IMR-90 (cell line): Measurements from ENCODE around the gene LRSAM1. TPM values are rescaled to one million over a fixed set of nuclear protein-coding genes. Genes with fewer than 3 reads are reported as not detected.

Source experiments
- ATAC-seq: fragments of 200-7000 bp; cut with Tn5 transposase; 2 replicates; pipeline ENCODE4 v1.9.1; 2020; ENCODE audit warnings: low read depth, mild to moderate bottlenecking, moderate library complexity
- BruUV-seq: library from RNA; stranded (reverse); fragments of 400-500 nt; replicated peaks from 2 replicates; lab custom pipeline; 2021; lab: Mats Ljungman, UMichigan
- CTCF ChIA-PET: fragments of 300-600 bp; formaldehyde crosslinking; extraction: SDS; loops from one replicate; lab custom pipeline; 2021; ENCODE audit warnings: antibody characterized with exemption; lab: Yijun Ruan, JAX
- POLR2A ChIA-PET: fragments of 300-600 bp; sonication (Branson Sonifier 250); formaldehyde crosslinking; loops from one replicate; lab custom pipeline; 2022; ENCODE audit warnings: antibody characterized with exemption; ENCODE audit not compliant: unreplicated experiment; lab: Charles Lee
- DNase-seq: peaks from one replicate; pipeline ENCODE4 v3.0.0; 2013
- H2AFZ ChIP-seq: replicated peaks from 2 replicates; pipeline ENCODE3; 2013; ENCODE audit warnings: low read length, mild to moderate bottlenecking; ENCODE audit not compliant: poor library complexity
- H2AK5ac ChIP-seq: 2 replicates; pipeline ENCODE4 v1.6.1; 2013; ENCODE audit warnings: low read depth, low read length, inconsistent platforms
- H2AK9ac ChIP-seq: replicated peaks from 2 replicates; pipeline ENCODE3; 2013; ENCODE audit warnings: mild to moderate bottlenecking, low read depth, low read length, moderate library complexity; ENCODE audit not compliant: poor library complexity
- H2BK120ac ChIP-seq: 2 replicates; pipeline ENCODE4 v1.6.1; 2013; ENCODE audit warnings: low read depth, low read length, inconsistent platforms
- H2BK15ac ChIP-seq: 3 replicates; pipeline ENCODE4 v1.6.1; 2013; ENCODE audit warnings: low read depth, low read length, inconsistent platforms
- H2BK20ac ChIP-seq: 2 replicates; pipeline ENCODE4 v1.6.1; 2013; ENCODE audit warnings: low read depth, mild to moderate bottlenecking, inconsistent platforms, low read length, moderate library complexity
- H2BK5ac ChIP-seq: 2 replicates; pipeline ENCODE4 v1.6.1; 2013; ENCODE audit warnings: mild to moderate bottlenecking, low read depth, low read length, inconsistent platforms; ENCODE audit not compliant: poor library complexity, severe bottlenecking
- H3K14ac ChIP-seq: replicated peaks from 2 replicates; pipeline ENCODE4 v1.6.1; 2013; ENCODE audit warnings: low read depth, low read length, inconsistent platforms
- H3K18ac ChIP-seq: 2 replicates; pipeline ENCODE4 v1.6.1; 2013; ENCODE audit warnings: low read depth, low read length, control low read depth
- H3K23ac ChIP-seq: 2 replicates; pipeline ENCODE4 v1.6.1; 2013; ENCODE audit warnings: low read depth, low read length, inconsistent platforms
- H3K27ac ChIP-seq: 2 replicates; pipeline ENCODE4 v1.5.1; 2013; ENCODE audit warnings: mild to moderate bottlenecking, control low read depth, low read length; ENCODE audit not compliant: insufficient read depth
- H3K27me3 ChIP-seq: 2 replicates; pipeline ENCODE4 v1.6.1; 2013; ENCODE audit warnings: low read length; ENCODE audit not compliant: control insufficient read depth, insufficient read depth
- H3K36me3 ChIP-seq: 2 replicates; pipeline ENCODE4 v1.6.1; 2013; ENCODE audit warnings: low read length, mixed read lengths; ENCODE audit not compliant: control insufficient read depth, insufficient read depth
- H3K4ac ChIP-seq: 2 replicates; pipeline ENCODE4 v1.6.1; 2013; ENCODE audit warnings: low read depth, low read length, inconsistent platforms
- H3K4me1 ChIP-seq: 2 replicates; pipeline ENCODE4 v1.6.1; 2013; ENCODE audit warnings: low read length, mixed read lengths; ENCODE audit not compliant: control insufficient read depth, insufficient read depth
- H3K4me2 ChIP-seq: 2 replicates; pipeline ENCODE4 v1.6.1; 2013; ENCODE audit warnings: low read depth, mild to moderate bottlenecking, control low read depth, low read length, moderate library complexity
- H3K4me3 ChIP-seq: 2 replicates; pipeline ENCODE4 v1.5.1; 2013; ENCODE audit warnings: low read depth, mild to moderate bottlenecking, control low read depth, low read length, moderate library complexity; ENCODE audit not compliant: insufficient read depth
- H3K56ac ChIP-seq: 2 replicates; pipeline ENCODE4 v1.6.1; 2013; ENCODE audit warnings: low read length, inconsistent platforms; ENCODE audit not compliant: insufficient read depth; ENCODE audit errors: extremely low read depth
- H3K79me1 ChIP-seq, 2 experiments: 2 replicates each; pipeline ENCODE4 v1.6.1; 2013; ENCODE audit warnings: low read length in 2 of 2, inconsistent platforms in 1 of 2, low read depth in 1 of 2
- H3K9ac ChIP-seq: 2 replicates; pipeline ENCODE4 v1.6.1; 2013; ENCODE audit warnings: low read depth, low read length, control low read depth
- H3K9me1 ChIP-seq: 2 replicates; pipeline ENCODE4 v1.6.1; 2013; ENCODE audit warnings: low read length, inconsistent platforms; ENCODE audit not compliant: insufficient read depth
- H3K9me3 ChIP-seq: 2 replicates; pipeline ENCODE4 v1.6.1; 2013; ENCODE audit warnings: low read length; ENCODE audit not compliant: control insufficient read depth, insufficient read depth
- H4K20me1 ChIP-seq: 2 replicates; pipeline ENCODE4 v1.6.1; 2013; ENCODE audit warnings: low read length, inconsistent platforms; ENCODE audit not compliant: insufficient read depth
- H4K5ac ChIP-seq: 2 replicates; pipeline ENCODE4 v1.6.1; 2013; ENCODE audit warnings: mild to moderate bottlenecking, low read depth, low read length, control low read depth
- H4K8ac ChIP-seq, 2 experiments: 2 replicates each; pipeline ENCODE4 v1.6.1; 2013; ENCODE audit warnings: low read depth in 2 of 2, low read length in 2 of 2, control low read depth in 1 of 2, inconsistent platforms in 1 of 2
- H4K91ac ChIP-seq: 2 replicates; pipeline ENCODE4 v1.6.1; 2013; ENCODE audit warnings: low read depth, low read length, inconsistent platforms; ENCODE audit not compliant: insufficient read depth
- CEBPB ChIP-seq: IDR thresholded peaks from 2 replicates; pipeline ENCODE4 v1.6.1; 2012; ENCODE audit warnings: low read depth, low read length, improper control_type of control experiment
- CHD1 ChIP-seq: IDR thresholded peaks from 2 replicates; pipeline ENCODE4 v1.6.1; 2012; ENCODE audit warnings: low read depth, low read length, improper control_type of control experiment
- FOS ChIP-seq: fragments of 150-350 bp; IDR thresholded peaks from 2 replicates; pipeline ENCODE4 v1.6.1; 2016; ENCODE audit warnings: low read depth, low read length
- MAZ ChIP-seq: IDR thresholded peaks from 2 replicates; pipeline ENCODE4 v1.6.1; 2012; ENCODE audit warnings: low read depth, mild to moderate bottlenecking, low read length, improper control_type of control experiment, moderate library complexity, borderline replicate concordance
- MXI1 ChIP-seq: IDR thresholded peaks from 2 replicates; pipeline ENCODE4 v1.6.1; 2012; ENCODE audit warnings: low read depth, mild to moderate bottlenecking, low read length, moderate library complexity, borderline replicate concordance
- POLR2A ChIP-seq: IDR thresholded peaks from 2 replicates; pipeline ENCODE4 v1.6.1; 2012; ENCODE audit warnings: mild to moderate bottlenecking, low read depth, low read length
- RAD21 ChIP-seq: IDR thresholded peaks from 2 replicates; pipeline ENCODE4 v1.6.1; 2012; ENCODE audit warnings: low read length, improper control_type of control experiment
- RFX5 ChIP-seq: IDR thresholded peaks from 2 replicates; pipeline ENCODE4 v1.8.0; 2012; ENCODE audit warnings: low read depth, mild to moderate bottlenecking, low read length, moderate library complexity
- SMC3 ChIP-seq: fragments of 150-350 bp; IDR thresholded peaks from 2 replicates; pipeline ENCODE4 v1.6.1; 2016; ENCODE audit warnings: low read depth, mild to moderate bottlenecking, antibody characterized with exemption, low read length, moderate library complexity
- WGBS, 2 experiments: methylation state at CpG; one replicate each; pipeline versions ENCODE4 v1.1.5 to v1.1.7; 2013; ENCODE audit warnings: missing lambda C conversion rate in 2 of 2; ENCODE audit not compliant: insufficient read length in 1 of 2; ENCODE audit errors: extremely low coverage in 2 of 2; 5-methylcytosine and 5-hydroxymethylcytosine counted together
- dilution Hi-C: fragments of 300-500 bp; cut with HindIII; formaldehyde crosslinking; loops from one replicate; pipeline ENCODE4 v1.14.3; 2018; ENCODE audit warnings: low sequenced_read_pairs; ENCODE audit not compliant: unreplicated experiment
- in situ Hi-C: fragments of 300-500 bp; cut with MboI; formaldehyde crosslinking; loops from 3 replicates; pipeline ENCODE4 v1.14.3; 2019; ENCODE audit warnings: low sequenced_read_pairs, inconsistent platforms, mixed read lengths
- intact Hi-C: fragments of 100-400 bp; cut with micrococcal nuclease; formaldehyde crosslinking; loops from 2 replicates; pipeline ENCODE4 v1.10.0; 2022
- polyA plus RNA-seq, 3 experiments: library from polyadenylated mRNA; depleted of rRNA; stranded (reverse); fragments of >200 nt; gene quantifications; 2 replicates each; pipeline ENCODE4 v1.2.3, GENCODE V29; 2012; ENCODE audit warnings: low replicate concordance in 1 of 3
- total RNA-seq: library from RNA; depleted of rRNA; stranded (reverse); fragments of >200 nt; gene quantifications from 2 replicates; pipeline ENCODE4 v1.2.3, GENCODE V29; 2012
- TF ChIP-seq, protein P1 (sequence below): conservative IDR thresholded peaks from 2 replicates; pipeline ENCODE4 v1.5.1; 2012; ENCODE audit warnings: mild to moderate bottlenecking, low read depth, low read length, improper control_type of control experiment
- TF ChIP-seq, protein P2 (sequence below): fragments of 150-350 bp; IDR thresholded peaks from 2 replicates; pipeline ENCODE4 v1.6.1; 2016; ENCODE audit warnings: low read depth, mild to moderate bottlenecking, low read length, moderate library complexity, borderline replicate concordance

The LRSAM1 gene
- total and polyA plus RNA-seq, 2 of the 4 experiments (the other 2 are of a cell fraction): 3.0 to 9.3 TPM

DNA sequence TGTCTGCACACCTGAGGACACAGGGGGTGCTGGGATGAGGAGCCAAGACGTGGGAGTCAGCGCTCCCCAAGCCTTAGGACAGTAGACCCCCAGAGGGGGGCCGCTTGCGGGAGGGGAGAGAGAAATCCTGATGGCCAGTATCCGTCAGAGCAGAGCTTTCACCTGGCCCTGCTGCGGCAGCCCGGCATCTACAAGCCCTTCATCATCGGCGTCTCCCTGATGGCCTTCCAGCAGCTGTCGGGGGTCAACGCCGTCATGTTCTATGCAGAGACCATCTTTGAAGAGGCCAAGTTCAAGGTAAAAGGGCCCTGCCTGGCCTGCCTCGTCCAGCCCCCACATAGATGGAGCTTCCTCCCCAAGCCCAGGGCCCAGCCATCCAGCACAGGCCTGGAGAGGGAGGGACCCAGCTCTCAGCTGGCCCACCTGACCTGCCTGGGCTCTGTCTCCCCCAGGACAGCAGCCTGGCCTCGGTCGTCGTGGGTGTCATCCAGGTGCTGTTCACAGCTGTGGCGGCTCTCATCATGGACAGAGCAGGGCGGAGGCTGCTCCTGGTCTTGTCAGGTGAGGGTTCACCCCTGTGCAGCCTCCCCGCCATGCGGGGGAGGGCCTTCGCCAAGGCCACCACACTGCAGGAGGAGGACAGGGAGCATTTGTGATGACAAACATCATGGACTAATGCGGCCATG is 47.7 kb upstream of the LRSAM1 start (continued):
- TF ChIP-seq, protein P1, sequence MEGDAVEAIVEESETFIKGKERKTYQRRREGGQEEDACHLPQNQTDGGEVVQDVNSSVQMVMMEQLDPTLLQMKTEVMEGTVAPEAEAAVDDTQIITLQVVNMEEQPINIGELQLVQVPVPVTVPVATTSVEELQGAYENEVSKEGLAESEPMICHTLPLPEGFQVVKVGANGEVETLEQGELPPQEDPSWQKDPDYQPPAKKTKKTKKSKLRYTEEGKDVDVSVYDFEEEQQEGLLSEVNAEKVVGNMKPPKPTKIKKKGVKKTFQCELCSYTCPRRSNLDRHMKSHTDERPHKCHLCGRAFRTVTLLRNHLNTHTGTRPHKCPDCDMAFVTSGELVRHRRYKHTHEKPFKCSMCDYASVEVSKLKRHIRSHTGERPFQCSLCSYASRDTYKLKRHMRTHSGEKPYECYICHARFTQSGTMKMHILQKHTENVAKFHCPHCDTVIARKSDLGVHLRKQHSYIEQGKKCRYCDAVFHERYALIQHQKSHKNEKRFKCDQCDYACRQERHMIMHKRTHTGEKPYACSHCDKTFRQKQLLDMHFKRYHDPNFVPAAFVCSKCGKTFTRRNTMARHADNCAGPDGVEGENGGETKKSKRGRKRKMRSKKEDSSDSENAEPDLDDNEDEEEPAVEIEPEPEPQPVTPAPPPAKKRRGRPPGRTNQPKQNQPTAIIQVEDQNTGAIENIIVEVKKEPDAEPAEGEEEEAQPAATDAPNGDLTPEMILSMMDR: no peak

DNA sequence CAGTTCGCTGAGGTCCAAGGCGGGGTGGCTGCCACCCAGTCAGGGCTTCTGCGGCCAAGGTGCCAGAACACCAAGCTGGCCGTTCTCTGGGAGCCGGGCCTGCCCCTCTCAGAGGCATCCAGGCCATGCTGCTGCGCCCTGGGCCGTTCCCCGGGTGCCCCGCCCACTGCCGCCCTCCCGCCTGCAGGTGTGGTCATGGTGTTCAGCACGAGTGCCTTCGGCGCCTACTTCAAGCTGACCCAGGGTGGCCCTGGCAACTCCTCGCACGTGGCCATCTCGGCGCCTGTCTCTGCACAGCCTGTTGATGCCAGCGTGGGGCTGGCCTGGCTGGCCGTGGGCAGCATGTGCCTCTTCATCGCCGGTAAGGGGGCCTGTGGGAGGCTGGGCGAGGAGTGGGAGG is 46.7 kb upstream of the LRSAM1 start:
- no TSS peak for BruUV-seq
- intact Hi-C loops: no loop called here
- TF ChIP-seq CHD1 (no peak), POLR2A (no peak), RAD21 (no peak), SMC3 (no peak), CEBPB (no peak), MXI1 (no peak), MAZ (no peak), FOS (no peak), RFX5 (no peak)
- TF ChIP-seq, protein P1: no peak
- TF ChIP-seq, protein P2, sequence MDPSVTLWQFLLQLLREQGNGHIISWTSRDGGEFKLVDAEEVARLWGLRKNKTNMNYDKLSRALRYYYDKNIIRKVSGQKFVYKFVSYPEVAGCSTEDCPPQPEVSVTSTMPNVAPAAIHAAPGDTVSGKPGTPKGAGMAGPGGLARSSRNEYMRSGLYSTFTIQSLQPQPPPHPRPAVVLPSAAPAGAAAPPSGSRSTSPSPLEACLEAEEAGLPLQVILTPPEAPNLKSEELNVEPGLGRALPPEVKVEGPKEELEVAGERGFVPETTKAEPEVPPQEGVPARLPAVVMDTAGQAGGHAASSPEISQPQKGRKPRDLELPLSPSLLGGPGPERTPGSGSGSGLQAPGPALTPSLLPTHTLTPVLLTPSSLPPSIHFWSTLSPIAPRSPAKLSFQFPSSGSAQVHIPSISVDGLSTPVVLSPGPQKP: no peak

More for the DNA sequence above, 46.7 kb upstream of the LRSAM1 start:
- Histone ChIP-seq H3K4ac (no peak overlapping the region), H2BK5ac (no peak overlapping the region), H3K27me3 (no peaks in the 10 kb centered on the region), H4K91ac (no peak overlapping the region), H3K36me3 (peaks cover 8% of the 10 kb centered on the region; the same call in 1 of the 2 replicates), H2AK5ac (no peak overlapping the region), H3K9me3 (no peaks in the 10 kb centered on the region), H3K79me1 (no peaks in the 10 kb centered on the region), H2BK20ac (no peak overlapping the region), H4K8ac (no peak overlapping the region), H3K56ac (no peak overlapping the region), H2AFZ (no peak overlapping the region), H3K4me1 (no peaks in the 10 kb centered on the region), H4K5ac (no peak overlapping the region), H2BK120ac (no peak overlapping the region), H3K14ac (no peak overlapping the region), H3K4me3 (no peak overlapping the region), H3K23ac (no peak overlapping the region), H3K18ac (no peak overlapping the region), H2BK15ac (no peak overlapping the region), H3K9me1 (peaks cover 6% of the 10 kb centered on the region; the same call in 1 of the 2 replicates), H3K27ac (no peak overlapping the region), H3K9ac (no peak overlapping the region), H3K4me2 (no peak overlapping the region), H4K20me1 (no peaks in the 10 kb centered on the region), H2AK9ac (no peak overlapping the region)
- CTCF ChIA-PET: interaction anchor here (1.1 kb wide), 1 partner anchor 8 kb away, joined by 3 read pairs; the partner anchor contains the start of gene SLC2A8
- 95% methylated on average over 6 of the region's 23 CpGs; no CpG with 5 or more reads in 1 of the 2 experiments for WGBS, 2 experiments
- dilution Hi-C loops: no loop called here
- DNase-seq: no peak
- POLR2A ChIA-PET: no interaction called here
- in situ Hi-C loops: no loop called here
- ATAC-seq: no peak
